ENCODE results near the gene DNPEP.

DNA sequence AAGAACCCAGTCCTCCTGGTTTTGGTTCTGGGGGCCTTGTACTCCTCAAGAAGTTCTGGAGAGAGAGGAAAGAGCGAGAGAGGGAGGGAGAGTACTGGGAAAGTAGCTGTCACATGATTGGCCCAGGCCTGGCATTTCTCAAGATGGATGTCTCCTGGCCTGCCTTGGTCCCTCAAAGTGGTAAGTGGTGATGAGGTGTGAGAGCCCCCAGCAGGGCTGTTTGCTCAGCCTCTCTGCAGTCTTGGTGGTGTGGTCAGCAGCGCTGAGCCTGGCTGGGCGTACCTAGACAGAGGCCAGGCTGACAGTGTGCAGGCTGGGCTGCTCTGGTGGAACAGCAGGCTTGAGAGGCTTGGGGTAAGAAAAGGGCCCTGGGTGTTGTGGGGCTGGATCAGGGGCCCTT lies 49.4 kb upstream of the DNPEP start:
- TF ChIP-seq, protein P1, sequence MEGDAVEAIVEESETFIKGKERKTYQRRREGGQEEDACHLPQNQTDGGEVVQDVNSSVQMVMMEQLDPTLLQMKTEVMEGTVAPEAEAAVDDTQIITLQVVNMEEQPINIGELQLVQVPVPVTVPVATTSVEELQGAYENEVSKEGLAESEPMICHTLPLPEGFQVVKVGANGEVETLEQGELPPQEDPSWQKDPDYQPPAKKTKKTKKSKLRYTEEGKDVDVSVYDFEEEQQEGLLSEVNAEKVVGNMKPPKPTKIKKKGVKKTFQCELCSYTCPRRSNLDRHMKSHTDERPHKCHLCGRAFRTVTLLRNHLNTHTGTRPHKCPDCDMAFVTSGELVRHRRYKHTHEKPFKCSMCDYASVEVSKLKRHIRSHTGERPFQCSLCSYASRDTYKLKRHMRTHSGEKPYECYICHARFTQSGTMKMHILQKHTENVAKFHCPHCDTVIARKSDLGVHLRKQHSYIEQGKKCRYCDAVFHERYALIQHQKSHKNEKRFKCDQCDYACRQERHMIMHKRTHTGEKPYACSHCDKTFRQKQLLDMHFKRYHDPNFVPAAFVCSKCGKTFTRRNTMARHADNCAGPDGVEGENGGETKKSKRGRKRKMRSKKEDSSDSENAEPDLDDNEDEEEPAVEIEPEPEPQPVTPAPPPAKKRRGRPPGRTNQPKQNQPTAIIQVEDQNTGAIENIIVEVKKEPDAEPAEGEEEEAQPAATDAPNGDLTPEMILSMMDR (conservative IDR thresholded peaks at IDR 0.05; ENCODE audit: low read depth in 2 of 2) = no peak
- TF ChIP-seq, protein P2, sequence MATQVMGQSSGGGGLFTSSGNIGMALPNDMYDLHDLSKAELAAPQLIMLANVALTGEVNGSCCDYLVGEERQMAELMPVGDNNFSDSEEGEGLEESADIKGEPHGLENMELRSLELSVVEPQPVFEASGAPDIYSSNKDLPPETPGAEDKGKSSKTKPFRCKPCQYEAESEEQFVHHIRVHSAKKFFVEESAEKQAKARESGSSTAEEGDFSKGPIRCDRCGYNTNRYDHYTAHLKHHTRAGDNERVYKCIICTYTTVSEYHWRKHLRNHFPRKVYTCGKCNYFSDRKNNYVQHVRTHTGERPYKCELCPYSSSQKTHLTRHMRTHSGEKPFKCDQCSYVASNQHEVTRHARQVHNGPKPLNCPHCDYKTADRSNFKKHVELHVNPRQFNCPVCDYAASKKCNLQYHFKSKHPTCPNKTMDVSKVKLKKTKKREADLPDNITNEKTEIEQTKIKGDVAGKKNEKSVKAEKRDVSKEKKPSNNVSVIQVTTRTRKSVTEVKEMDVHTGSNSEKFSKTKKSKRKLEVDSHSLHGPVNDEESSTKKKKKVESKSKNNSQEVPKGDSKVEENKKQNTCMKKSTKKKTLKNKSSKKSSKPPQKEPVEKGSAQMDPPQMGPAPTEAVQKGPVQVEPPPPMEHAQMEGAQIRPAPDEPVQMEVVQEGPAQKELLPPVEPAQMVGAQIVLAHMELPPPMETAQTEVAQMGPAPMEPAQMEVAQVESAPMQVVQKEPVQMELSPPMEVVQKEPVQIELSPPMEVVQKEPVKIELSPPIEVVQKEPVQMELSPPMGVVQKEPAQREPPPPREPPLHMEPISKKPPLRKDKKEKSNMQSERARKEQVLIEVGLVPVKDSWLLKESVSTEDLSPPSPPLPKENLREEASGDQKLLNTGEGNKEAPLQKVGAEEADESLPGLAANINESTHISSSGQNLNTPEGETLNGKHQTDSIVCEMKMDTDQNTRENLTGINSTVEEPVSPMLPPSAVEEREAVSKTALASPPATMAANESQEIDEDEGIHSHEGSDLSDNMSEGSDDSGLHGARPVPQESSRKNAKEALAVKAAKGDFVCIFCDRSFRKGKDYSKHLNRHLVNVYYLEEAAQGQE (IDR thresholded peaks at IDR 0.05; ENCODE audit: unreplicated experiment) = no peak
- TF ChIP-seq POLR2AphosphoS5 (IDR thresholded peaks at IDR 0.05; ENCODE audit: low read depth) = no peak
- no peak for TF ChIP-seq EZH2 (IDR thresholded peaks at IDR 0.05; ENCODE audit: low read depth, unreplicated experiment)
- TF ChIP-seq ZNF331 (CRISPR knock-in tag; IDR thresholded peaks at IDR 0.05; ENCODE audit: low read depth) = no peak
